Chondrocyte (in vitro differentiated cells): ENCODE results near the gene HS3ST4. TPM values are rescaled to one million over a fixed set of nuclear protein-coding genes. Genes with fewer than 3 reads are reported as not detected.

ENCODE experiments used
- DNase-seq: peaks from one replicate; pipeline ENCODE4 v3.0.0; 2021; ENCODE audit warnings: mixed read lengths, low spot score
- H3K27ac Mint-ChIP-seq: one replicate; pipeline ENCODE4 v1.8.0; 2021; ENCODE audit warnings: mild to moderate bottlenecking, moderate library complexity, mixed read lengths; ENCODE audit not compliant: unreplicated experiment
- H3K27me3 Mint-ChIP-seq: 2 replicates; pipeline ENCODE4 v1.8.0; 2021; ENCODE audit warnings: low read depth, mixed read lengths
- H3K36me3 Mint-ChIP-seq: 2 replicates; pipeline ENCODE4 v1.8.0; 2021; ENCODE audit warnings: low read depth, mixed read lengths
- H3K4me1 Mint-ChIP-seq: 2 replicates; pipeline ENCODE4 v1.8.0; 2021; ENCODE audit warnings: low read depth, mild to moderate bottlenecking, mixed read lengths
- H3K4me3 Mint-ChIP-seq: one replicate; pipeline ENCODE4 v1.8.0; 2021; ENCODE audit warnings: mild to moderate bottlenecking, moderate library complexity, mixed read lengths; ENCODE audit not compliant: unreplicated experiment
- H3K9me3 Mint-ChIP-seq: 2 replicates; pipeline ENCODE4 v1.8.0; 2021; ENCODE audit warnings: low read depth, mixed read lengths
- total RNA-seq: library from RNA; stranded (reverse); gene quantifications from 3 replicates; pipeline ENCODE4 v1.2.1, GENCODE V29; 2021
- TF ChIP-seq, protein P1 (sequence below): fragments of 200-600 bp; sonication (generic); IDR thresholded peaks from 2 replicates; pipeline ENCODE4 v1.5.0; 2021; ENCODE audit warnings: antibody characterized with exemption, mild to moderate bottlenecking, moderate library complexity

Gene HS3ST4
- total RNA-seq, 1 donor from 2014 or later, result not detected

DNA sequence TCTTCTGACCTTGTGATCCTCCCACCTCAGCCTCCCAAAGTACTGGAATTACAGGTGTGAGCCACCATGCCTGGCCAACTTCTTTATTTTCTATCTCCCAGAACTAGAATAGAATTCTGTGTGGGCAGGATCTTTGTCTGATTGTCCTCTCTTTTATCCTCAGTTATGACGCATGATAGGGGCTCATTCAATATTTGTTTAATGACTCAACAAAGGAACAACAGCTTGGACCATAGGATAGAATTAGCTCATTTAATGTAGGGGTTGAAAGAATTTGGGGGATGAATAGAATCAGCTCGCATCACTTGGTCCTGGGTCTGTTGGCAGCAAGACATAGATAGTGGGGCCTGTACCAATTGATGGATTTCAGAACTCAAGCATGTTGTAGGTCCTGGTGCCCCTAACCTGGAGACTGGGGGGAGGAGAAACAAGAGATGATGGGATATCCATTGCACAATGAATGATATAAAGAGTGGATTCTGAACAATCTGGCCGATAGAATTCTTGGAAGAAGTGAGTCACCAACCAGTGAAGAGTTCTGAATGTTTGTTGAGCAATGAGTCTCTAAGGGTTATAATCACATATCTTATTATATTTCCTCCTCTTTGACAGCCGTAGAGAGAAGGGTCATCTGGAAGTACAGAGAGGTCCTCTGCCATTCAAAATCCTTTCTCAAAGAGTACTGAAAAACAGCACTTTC lies 250.2 kb downstream of the HS3ST4 start:
- no peak for DNase-seq
- Mint-ChIP-seq H3K27ac (no peak overlapping the region), H3K9me3 (peaks cover 20% of the 10 kb centered on the region), H3K4me3 (no peak overlapping the region), H3K4me1 (no peaks in the 10 kb centered on the region), H3K27me3 (no peaks in the 10 kb centered on the region), H3K36me3 (no peaks in the 10 kb centered on the region)
- TF ChIP-seq, protein P1, sequence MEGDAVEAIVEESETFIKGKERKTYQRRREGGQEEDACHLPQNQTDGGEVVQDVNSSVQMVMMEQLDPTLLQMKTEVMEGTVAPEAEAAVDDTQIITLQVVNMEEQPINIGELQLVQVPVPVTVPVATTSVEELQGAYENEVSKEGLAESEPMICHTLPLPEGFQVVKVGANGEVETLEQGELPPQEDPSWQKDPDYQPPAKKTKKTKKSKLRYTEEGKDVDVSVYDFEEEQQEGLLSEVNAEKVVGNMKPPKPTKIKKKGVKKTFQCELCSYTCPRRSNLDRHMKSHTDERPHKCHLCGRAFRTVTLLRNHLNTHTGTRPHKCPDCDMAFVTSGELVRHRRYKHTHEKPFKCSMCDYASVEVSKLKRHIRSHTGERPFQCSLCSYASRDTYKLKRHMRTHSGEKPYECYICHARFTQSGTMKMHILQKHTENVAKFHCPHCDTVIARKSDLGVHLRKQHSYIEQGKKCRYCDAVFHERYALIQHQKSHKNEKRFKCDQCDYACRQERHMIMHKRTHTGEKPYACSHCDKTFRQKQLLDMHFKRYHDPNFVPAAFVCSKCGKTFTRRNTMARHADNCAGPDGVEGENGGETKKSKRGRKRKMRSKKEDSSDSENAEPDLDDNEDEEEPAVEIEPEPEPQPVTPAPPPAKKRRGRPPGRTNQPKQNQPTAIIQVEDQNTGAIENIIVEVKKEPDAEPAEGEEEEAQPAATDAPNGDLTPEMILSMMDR, result no peak

DNA sequence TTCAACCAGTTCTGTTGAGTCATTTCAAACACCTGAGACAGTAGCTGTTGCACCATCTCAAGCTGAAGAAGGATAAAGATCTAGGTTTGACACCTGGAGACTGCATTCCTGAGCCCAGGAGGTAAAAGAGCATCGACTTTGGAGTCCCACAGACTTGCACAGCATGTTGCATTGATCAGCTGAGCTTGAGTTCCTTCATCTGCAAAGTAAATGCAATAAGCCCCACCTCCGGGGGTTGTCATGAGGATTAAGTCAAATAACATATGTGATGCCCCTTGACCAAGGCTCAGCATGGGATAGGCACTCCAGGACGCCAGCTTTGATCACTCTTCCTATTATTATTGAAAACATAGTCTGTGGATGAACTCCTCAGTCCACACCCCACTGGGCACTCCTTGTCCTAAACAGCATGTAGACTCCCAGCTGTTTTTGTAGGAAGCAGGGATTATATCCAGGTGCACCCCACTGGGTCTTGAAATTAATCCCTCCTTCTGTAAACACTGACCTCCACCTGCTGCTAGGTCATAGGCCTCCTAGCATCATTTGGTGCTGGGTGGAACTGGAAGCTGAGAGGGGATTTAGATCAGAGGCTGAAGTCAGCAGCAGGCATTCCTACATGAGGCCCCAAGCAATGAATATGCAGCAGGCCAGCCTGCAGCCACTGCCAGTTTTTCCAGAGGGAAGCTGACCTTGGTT lies 259.0 kb downstream of the HS3ST4 start:
- Mint-ChIP-seq H3K4me3 (no peak overlapping the region), H3K9me3 (peaks cover 10% of the 10 kb centered on the region)
- TF ChIP-seq, protein P1, result no peak

GRCh38 chr16:25951999-25952398 lies 260.2 kb downstream of the HS3ST4 start:
- peaks cover 10% of the 10 kb centered on the region for H3K9me3 Mint-ChIP-seq
- TF ChIP-seq, protein P1, result no peak
- H3K27me3 Mint-ChIP-seq, result no peaks in the 10 kb centered on the region
- H3K27ac Mint-ChIP-seq, result no peak overlapping the region
- no peaks in the 10 kb centered on the region for H3K4me1 Mint-ChIP-seq
- no peak overlapping the region for H3K4me3 Mint-ChIP-seq
- DNase-seq, result no peak
- H3K36me3 Mint-ChIP-seq, result no peaks in the 10 kb centered on the region

More for the DNA sequence above, 259.0 kb downstream of the HS3ST4 start:
- DNase-seq, result no peak
- no peaks in the 10 kb centered on the region for H3K27me3 Mint-ChIP-seq
- no peaks in the 10 kb centered on the region for H3K36me3 Mint-ChIP-seq
- H3K4me1 Mint-ChIP-seq, result no peaks in the 10 kb centered on the region
- H3K27ac Mint-ChIP-seq, result no peak overlapping the region

DNA sequence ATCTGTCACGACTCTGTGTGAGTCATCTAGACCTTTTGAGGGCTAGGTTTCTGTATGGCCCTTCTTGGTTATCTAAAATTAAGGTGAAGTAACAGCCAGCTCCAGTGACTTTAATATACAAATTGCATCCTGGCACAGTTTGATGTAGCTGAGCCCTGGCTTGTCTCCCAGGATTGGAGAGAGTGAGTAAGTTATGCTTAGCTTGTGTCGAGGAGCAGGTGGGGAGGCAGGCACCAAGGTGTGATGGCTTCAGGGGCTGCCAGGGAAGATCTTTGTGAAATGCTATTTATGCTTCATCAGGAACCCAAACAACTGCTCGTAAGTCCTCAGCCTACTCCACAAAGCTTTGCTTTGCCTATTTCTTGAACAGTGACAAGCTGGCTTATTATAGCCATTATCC lies 261.2 kb downstream of the HS3ST4 start:
- Mint-ChIP-seq H3K9me3 (peaks cover 9% of the 10 kb centered on the region), H3K4me1 (no peaks in the 10 kb centered on the region), H3K27ac (no peak overlapping the region), H3K27me3 (no peaks in the 10 kb centered on the region), H3K4me3 (no peak overlapping the region), H3K36me3 (no peaks in the 10 kb centered on the region)
- TF ChIP-seq, protein P1, result no peak
- DNase-seq, result no peak

DNA sequence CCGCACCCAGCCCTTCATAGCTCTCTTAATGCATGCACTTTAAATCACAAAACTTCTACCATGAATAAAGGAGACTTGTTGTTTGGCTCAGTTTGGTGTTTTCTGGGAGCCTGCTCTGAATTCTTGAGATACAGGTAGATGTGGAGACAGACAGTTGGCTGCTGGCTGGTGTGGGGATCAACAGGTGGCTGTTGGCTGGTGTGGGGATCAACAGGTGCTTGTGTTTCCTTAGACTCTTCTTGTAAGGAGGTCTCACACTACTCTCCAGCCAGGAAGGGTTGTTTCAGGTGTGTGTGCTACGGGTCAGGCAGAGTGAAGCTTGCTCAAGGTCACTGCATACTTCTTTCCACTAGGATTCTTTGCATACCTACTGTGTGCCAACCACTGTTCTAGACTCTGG lies 265.9 kb downstream of the HS3ST4 start:
- DNase-seq, result no peak
- Mint-ChIP-seq H3K9me3 (peaks cover 24% of the 10 kb centered on the region), H3K4me1 (no peaks in the 10 kb centered on the region), H3K36me3 (no peaks in the 10 kb centered on the region), H3K27ac (no peak overlapping the region), H3K27me3 (no peaks in the 10 kb centered on the region), H3K4me3 (no peak overlapping the region)
- TF ChIP-seq, protein P1, result no peak
